ENCODE results near the gene CD28. TPM values are rescaled to one million over a fixed set of nuclear protein-coding genes. Genes with fewer than 3 reads are reported as not detected.

Gene CD28
- total and polyA plus RNA-seq, 10 of the 15 experiments (the other 5 are each of a cell fraction or from before 2014, with no cell fraction given) = 0.03 to 0.23 (median 0.04) TPM; not detected in 7

GRCh38 chr2:203662487-203662886 lies 44.0 kb upstream of the CD28 start (continued):
- TF ChIP-seq DPF2 (IDR thresholded peaks at IDR 0.05) (no peak), HDAC2 (IDR thresholded peaks at IDR 0.05) (no peak), NFYB (IDR thresholded peaks at IDR 0.05; ENCODE audit: insufficient read depth, low read depth, low read length) (no peak), ZBTB11 (CRISPR knock-in tag; IDR thresholded peaks at IDR 0.05) (no peak), NFXL1 (IDR thresholded peaks at IDR 0.05; ENCODE audit: borderline replicate concordance) (no peak), ZNF274 (IDR thresholded peaks at IDR 0.05; ENCODE audit: insufficient read depth, insufficient read length) (no peak), ZSCAN29 (IDR thresholded peaks at IDR 0.05) (no peak), NR2C1 (IDR thresholded peaks at IDR 0.05) (no peak)
- TF ChIP-seq, protein P1, sequence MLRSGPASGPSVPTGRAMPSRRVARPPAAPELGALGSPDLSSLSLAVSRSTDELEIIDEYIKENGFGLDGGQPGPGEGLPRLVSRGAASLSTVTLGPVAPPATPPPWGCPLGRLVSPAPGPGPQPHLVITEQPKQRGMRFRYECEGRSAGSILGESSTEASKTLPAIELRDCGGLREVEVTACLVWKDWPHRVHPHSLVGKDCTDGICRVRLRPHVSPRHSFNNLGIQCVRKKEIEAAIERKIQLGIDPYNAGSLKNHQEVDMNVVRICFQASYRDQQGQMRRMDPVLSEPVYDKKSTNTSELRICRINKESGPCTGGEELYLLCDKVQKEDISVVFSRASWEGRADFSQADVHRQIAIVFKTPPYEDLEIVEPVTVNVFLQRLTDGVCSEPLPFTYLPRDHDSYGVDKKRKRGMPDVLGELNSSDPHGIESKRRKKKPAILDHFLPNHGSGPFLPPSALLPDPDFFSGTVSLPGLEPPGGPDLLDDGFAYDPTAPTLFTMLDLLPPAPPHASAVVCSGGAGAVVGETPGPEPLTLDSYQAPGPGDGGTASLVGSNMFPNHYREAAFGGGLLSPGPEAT (IDR thresholded peaks at IDR 0.05; ENCODE audit: low read depth) = no peak

GRCh38 chr2:203662951-203663350 lies 43.5 kb upstream of the CD28 start:
- Histone ChIP-seq H4K20me1 (ENCODE audit: control insufficient read depth, insufficient read depth) (no peaks in the 10 kb centered on the region), H3K9me3 (replicated peaks; ENCODE audit: control insufficient read depth, insufficient read depth, low read length) (no peaks in the 10 kb centered on the region), H3K27ac (ENCODE audit: control insufficient read depth, insufficient read depth) (no peak overlapping the region), H3K4me1 (ENCODE audit: control insufficient read depth, insufficient read depth, low read length) (peaks cover 9% of the 10 kb centered on the region), H3K4me3 (no peak overlapping the region), H3K4me2 (ENCODE audit: control insufficient read depth, insufficient read depth) (no peak overlapping the region), H3K9ac (ENCODE audit: control insufficient read depth, insufficient read depth, low read length) (no peak overlapping the region), H3K79me2 (ENCODE audit: control insufficient read depth, insufficient read depth, low read length) (no peaks in the 10 kb centered on the region), H2AFZ (ENCODE audit: control insufficient read depth, low read depth, low read length) (no peak overlapping the region), H3K36me3 (ENCODE audit: control insufficient read depth in 2 of 2, insufficient read depth in 2 of 2, low read length in 1 of 2) (no peaks in the 10 kb centered on the region), H3K27me3 (replicated peaks in 1 of 2; ENCODE audit: control insufficient read depth in 2 of 2, insufficient read depth in 2 of 2, low read length in 1 of 2) (no peaks in the 10 kb centered on the region; a peak in 2 of 4 replicates)
- ATAC-seq = no peak
- POLR2A ChIA-PET = no interaction called here
- no peak for DNase-seq (ENCODE audit: low read depth, low spot score)
- TF ChIP-seq MEF2B (IDR thresholded peaks at IDR 0.05; ENCODE audit: partially characterized antibody, poor library complexity, severe bottlenecking) (no peak), STAT1 (conservative IDR thresholded peaks at IDR 0.05) (no peak), POLR2A (IDR thresholded peaks at IDR 0.05; ENCODE audit: low read depth, low read length) (no peak), HDGF (IDR thresholded peaks at IDR 0.05) (no peak)
- CTCF ChIA-PET = no interaction called here
- RAD21 ChIA-PET (ENCODE audit: unreplicated experiment) = no interaction called here
- intact Hi-C loops (cut with micrococcal nuclease; ENCODE audit: unreplicated experiment) = no loop called here
- SMC1A ChIA-PET (ENCODE audit: uncharacterized antibody, unreplicated experiment) = interaction anchor here (0.7 kb wide), 1 partner anchor 194 kb away, joined by 3 read pairs; no protein-coding TSS in a partner anchor
- BruUV-seq (replicated peaks) = no TSS peak
- FAIRE-seq = no peak
- in situ Hi-C loops (cut with MboI) = no loop called here

Data from GM12878 (cell line).